HEK293 (cell line): Measurements from ENCODE around the gene PEF1.

Source experiments
- CTCF ChIA-PET: fragments of 350-600 bp; formaldehyde crosslinking; extraction: SDS; loops from one replicate; lab custom pipeline; 2021; ENCODE audit warnings: antibody characterized with exemption; lab: Yijun Ruan, JAX
- POLR2A ChIA-PET: fragments of 300-600 bp; formaldehyde crosslinking; extraction: SDS; loops from one replicate; lab custom pipeline; 2020; ENCODE audit warnings: antibody characterized with exemption, inconsistent platforms; lab: Yijun Ruan, JAX
- H3K27ac ChIP-seq: fragments of 200-500 bp; sonication (Bioruptor generic); 2 replicates; pipeline ENCODE4 v1.5.1; 2014; ENCODE audit warnings: low read depth, low read length, control low read depth, inconsistent platforms; ENCODE audit errors: extremely low read depth
- H3K36me3 ChIP-seq, 2 experiments: fragments of 200-500 bp in 1 of 2; sonication (Bioruptor generic) in 1 of 2; 1 replicate in 1 of 2; 2 replicates in 1 of 2; pipeline ENCODE4 v1.5.1; 2014 to 2017; ENCODE audit warnings: inconsistent platforms in 2 of 2, low read length in 2 of 2; ENCODE audit not compliant: control insufficient read depth in 2 of 2, insufficient read depth in 1 of 2
- H3K4me1 ChIP-seq: fragments of 200-500 bp; sonication (Bioruptor generic); 2 replicates; pipeline ENCODE4 v1.5.1; 2014; ENCODE audit warnings: mild to moderate bottlenecking, low read length, inconsistent platforms; ENCODE audit not compliant: control insufficient read depth, insufficient read depth
- H3K4me3 ChIP-seq: 2 replicates; pipeline ENCODE4 v1.5.1; 2011; ENCODE audit warnings: low read depth, mild to moderate bottlenecking, control low read depth, low read length, moderate library complexity
- H3K9me3 ChIP-seq: fragments of 200-500 bp; sonication (Bioruptor generic); 2 replicates; pipeline ENCODE4 v1.5.1; 2014; ENCODE audit warnings: low read depth, low read length, inconsistent platforms; ENCODE audit not compliant: control insufficient read depth, insufficient read depth
- EGR2 ChIP-seq: fragments of 450-650 bp; formaldehyde crosslinking; IDR thresholded peaks from 2 replicates; pipeline ENCODE4 v1.5.1; 2016; ENCODE audit warnings: low read depth, missing biosample characterization, missing genetic modification characterization
- GLI4 ChIP-seq: fragments of 450-650 bp; formaldehyde crosslinking; IDR thresholded peaks from 2 replicates; pipeline ENCODE4 v1.5.1; 2016; ENCODE audit warnings: missing biosample characterization, missing genetic modification characterization
- GLIS1 ChIP-seq: fragments of 450-650 bp; formaldehyde crosslinking; IDR thresholded peaks from 2 replicates; pipeline ENCODE4 v1.5.1; 2016; ENCODE audit warnings: missing biosample characterization, missing genetic modification characterization
- KLF8 ChIP-seq: fragments of 450-650 bp; formaldehyde crosslinking; IDR thresholded peaks from 2 replicates; pipeline ENCODE4 v1.5.1; 2016; ENCODE audit warnings: missing biosample characterization, missing genetic modification characterization
- MEIS1 ChIP-seq: sonication (generic); formaldehyde crosslinking; IDR thresholded peaks from 2 replicates; pipeline ENCODE4 v1.8.1; 2022; ENCODE audit warnings: missing genetic modification reagents, mild to moderate bottlenecking, borderline replicate concordance
- MZF1 ChIP-seq: fragments of 450-650 bp; formaldehyde crosslinking; IDR thresholded peaks from 2 replicates; pipeline ENCODE4 v1.5.1; 2017; ENCODE audit warnings: missing biosample characterization, missing genetic modification characterization, borderline replicate concordance
- PRDM10 ChIP-seq: fragments of 450-650 bp; formaldehyde crosslinking; IDR thresholded peaks from 2 replicates; pipeline ENCODE4 v1.5.1; 2016; ENCODE audit warnings: missing biosample characterization, missing genetic modification characterization
- RBAK ChIP-seq: fragments of 450-650 bp; formaldehyde crosslinking; IDR thresholded peaks from 2 replicates; pipeline ENCODE4 v1.5.1; 2016; ENCODE audit warnings: missing biosample characterization, missing genetic modification characterization
- SCRT1 ChIP-seq: fragments of 450-650 bp; formaldehyde crosslinking; IDR thresholded peaks from 2 replicates; pipeline ENCODE4 v1.5.1; 2016; ENCODE audit warnings: missing biosample characterization, missing genetic modification characterization, borderline replicate concordance
- SP2 ChIP-seq: fragments of 450-650 bp; formaldehyde crosslinking; IDR thresholded peaks from 2 replicates; pipeline ENCODE4 v1.5.1; 2016; ENCODE audit warnings: missing biosample characterization, missing genetic modification characterization
- ZBTB1 ChIP-seq: fragments of 450-650 bp; formaldehyde crosslinking; IDR thresholded peaks from 2 replicates; pipeline ENCODE4 v1.5.1; 2016; ENCODE audit warnings: missing biosample characterization, missing genetic modification characterization
- ZFP41 ChIP-seq: fragments of 450-650 bp; formaldehyde crosslinking; IDR thresholded peaks from 2 replicates; pipeline ENCODE4 v1.5.1; 2016; ENCODE audit warnings: missing biosample characterization, missing genetic modification characterization, borderline replicate concordance
- ZFP69B ChIP-seq: fragments of 450-650 bp; formaldehyde crosslinking; IDR thresholded peaks from 2 replicates; pipeline ENCODE4 v1.5.1; 2016; ENCODE audit warnings: missing biosample characterization, missing genetic modification characterization
- ZIC2 ChIP-seq: fragments of 450-650 bp; formaldehyde crosslinking; IDR thresholded peaks from 2 replicates; pipeline ENCODE4 v1.5.1; 2016; ENCODE audit warnings: missing biosample characterization, missing genetic modification characterization
- ZNF174 ChIP-seq: fragments of 450-650 bp; formaldehyde crosslinking; IDR thresholded peaks from 2 replicates; pipeline ENCODE4 v1.5.0; 2017; ENCODE audit warnings: missing biosample characterization, mild to moderate bottlenecking, missing genetic modification characterization
- ZNF211 ChIP-seq: fragments of 450-650 bp; formaldehyde crosslinking; IDR thresholded peaks from 2 replicates; pipeline ENCODE4 v1.5.1; 2016; ENCODE audit warnings: low read depth, missing biosample characterization, missing genetic modification characterization
- ZNF239 ChIP-seq: fragments of 450-650 bp; formaldehyde crosslinking; IDR thresholded peaks from 2 replicates; pipeline ENCODE4 v1.5.1; 2016; ENCODE audit warnings: missing biosample characterization, missing genetic modification characterization
- ZNF366 ChIP-seq: fragments of 450-650 bp; formaldehyde crosslinking; conservative IDR thresholded peaks from 2 replicates; pipeline ENCODE4 v1.5.1; 2016; ENCODE audit warnings: missing biosample characterization, missing genetic modification characterization
- ZNF37A ChIP-seq: fragments of 450-650 bp; IDR thresholded peaks from 2 replicates; pipeline ENCODE4 v1.5.1; 2018; ENCODE audit warnings: missing biosample characterization, missing genetic modification characterization
- ZNF398 ChIP-seq: fragments of 450-650 bp; formaldehyde crosslinking; IDR thresholded peaks from 2 replicates; pipeline ENCODE4 v1.5.1; 2017; ENCODE audit warnings: missing biosample characterization, missing genetic modification characterization
- ZNF473 ChIP-seq: fragments of 450-650 bp; formaldehyde crosslinking; IDR thresholded peaks from 2 replicates; pipeline ENCODE4 v1.5.1; 2017; ENCODE audit warnings: missing biosample characterization, missing genetic modification characterization
- ZNF664 ChIP-seq: fragments of 450-650 bp; formaldehyde crosslinking; IDR thresholded peaks from 2 replicates; pipeline ENCODE4 v1.5.1; 2016; ENCODE audit warnings: missing biosample characterization, missing genetic modification characterization
- ZSCAN16 ChIP-seq: fragments of 450-650 bp; formaldehyde crosslinking; IDR thresholded peaks from 2 replicates; pipeline ENCODE4 v1.5.1; 2016; ENCODE audit warnings: missing biosample characterization, missing genetic modification characterization
- TF ChIP-seq, protein P1 (sequence below): fragments of 450-650 bp; formaldehyde crosslinking; IDR thresholded peaks from 2 replicates; pipeline ENCODE4 v1.5.1; 2016; ENCODE audit warnings: missing biosample characterization, missing genetic modification characterization
- TF ChIP-seq, protein P2 (sequence below): fragments of 450-650 bp; formaldehyde crosslinking; IDR thresholded peaks from 2 replicates; pipeline ENCODE4 v1.5.1; 2016; ENCODE audit warnings: missing biosample characterization, missing genetic modification characterization
- TF ChIP-seq, protein P3 (sequence below): fragments of 450-650 bp; formaldehyde crosslinking; IDR thresholded peaks from 2 replicates; pipeline ENCODE4 v1.5.1; 2016; ENCODE audit warnings: missing biosample characterization, missing genetic modification characterization

PEF1 gene

DNA sequence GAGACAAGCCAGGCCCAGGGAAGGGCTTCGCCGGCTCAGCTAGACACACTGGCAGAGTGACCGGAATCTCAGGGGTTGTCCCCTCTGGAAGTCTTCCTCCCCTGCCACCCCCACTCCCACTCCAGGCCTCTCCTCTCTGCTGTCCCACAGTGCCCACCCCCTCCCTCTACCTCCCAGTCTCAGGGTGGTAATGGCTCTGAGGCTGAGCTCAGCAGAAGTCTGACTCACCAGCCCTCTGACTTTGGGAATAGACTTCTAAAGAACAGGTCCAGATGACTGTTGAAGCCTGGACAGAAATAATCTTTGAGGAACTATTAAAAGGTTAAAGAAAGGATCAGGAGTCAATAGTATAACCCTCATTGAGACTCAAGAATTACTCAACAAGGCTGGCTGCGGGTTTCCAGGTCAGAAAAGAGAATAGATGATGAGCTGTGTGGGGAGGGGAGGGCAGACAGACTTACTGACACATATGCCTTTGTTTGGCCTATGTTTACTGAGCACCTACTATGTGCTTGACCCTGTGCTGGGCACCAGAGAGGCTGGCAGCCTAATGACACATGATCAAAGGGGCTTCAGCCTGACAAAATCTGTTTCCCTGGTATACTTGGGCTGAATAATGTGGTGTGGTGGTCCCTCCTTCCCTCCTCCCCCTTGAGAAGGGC is 19.0 kb downstream of the PEF1 start (continued):
- TF ChIP-seq ZFP41 (tag by site-specific recombination): no peak
- TF ChIP-seq KLF8 (tag by site-specific recombination): no peak
- TF ChIP-seq ZNF473: no peak
- TF ChIP-seq MEIS1 (CRISPR knock-in tag): no peak
- no peak; the same call in 1 of the 2 replicates for TF ChIP-seq GLIS1 (tag by site-specific recombination)
- no peak for TF ChIP-seq GLI4
- no peak for TF ChIP-seq ZBTB1 (tag by site-specific recombination)
- TF ChIP-seq ZNF664: peak; percentile 93
- no peak for TF ChIP-seq ZFP69B (tag by site-specific recombination)
- TF ChIP-seq, protein P1, sequence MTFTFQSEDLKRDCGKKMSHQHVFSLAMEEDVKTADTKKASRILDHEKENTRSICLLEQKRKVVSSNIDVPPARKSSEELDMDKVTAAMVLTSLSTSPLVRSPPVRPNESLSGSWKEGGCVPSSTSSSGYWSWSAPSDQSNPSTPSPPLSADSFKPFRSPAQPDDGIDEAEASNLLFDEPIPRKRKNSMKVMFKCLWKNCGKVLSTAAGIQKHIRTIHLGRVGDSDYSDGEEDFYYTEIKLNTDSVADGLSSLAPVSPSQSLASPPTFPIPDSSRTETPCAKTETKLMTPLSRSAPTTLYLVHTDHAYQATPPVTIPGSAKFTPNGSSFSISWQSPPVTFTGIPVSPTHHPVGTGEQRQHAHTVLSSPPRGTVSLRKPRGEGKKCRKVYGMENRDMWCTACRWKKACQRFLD (tag by site-specific recombination): no peak
- TF ChIP-seq, protein P2, sequence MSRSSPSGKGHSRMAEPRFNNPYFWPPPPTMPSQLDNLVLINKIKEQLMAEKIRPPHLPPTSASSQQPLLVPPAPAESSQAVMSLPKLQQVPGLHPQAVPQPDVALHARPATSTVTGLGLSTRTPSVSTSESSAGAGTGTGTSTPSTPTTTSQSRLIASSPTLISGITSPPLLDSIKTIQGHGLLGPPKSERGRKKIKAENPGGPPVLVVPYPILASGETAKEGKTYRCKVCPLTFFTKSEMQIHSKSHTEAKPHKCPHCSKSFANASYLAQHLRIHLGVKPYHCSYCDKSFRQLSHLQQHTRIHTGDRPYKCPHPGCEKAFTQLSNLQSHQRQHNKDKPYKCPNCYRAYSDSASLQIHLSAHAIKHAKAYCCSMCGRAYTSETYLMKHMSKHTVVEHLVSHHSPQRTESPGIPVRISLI (tag by site-specific recombination): no peak
- TF ChIP-seq ZSCAN16: no peak
- no peak for TF ChIP-seq SCRT1 (tag by site-specific recombination)
- TF ChIP-seq ZNF366 (tag by site-specific recombination): no peak
- TF ChIP-seq ZNF37A: no peak
- peak; percentile 49; the same call in 1 of the 2 replicates for TF ChIP-seq ZNF398 (tag by site-specific recombination)
- no peak for TF ChIP-seq RBAK (tag by site-specific recombination)
- no peak for TF ChIP-seq ZNF174 (tag by site-specific recombination)
- TF ChIP-seq EGR2: peak; percentile 79; the same call in 1 of the 2 replicates
- TF ChIP-seq, protein P3, sequence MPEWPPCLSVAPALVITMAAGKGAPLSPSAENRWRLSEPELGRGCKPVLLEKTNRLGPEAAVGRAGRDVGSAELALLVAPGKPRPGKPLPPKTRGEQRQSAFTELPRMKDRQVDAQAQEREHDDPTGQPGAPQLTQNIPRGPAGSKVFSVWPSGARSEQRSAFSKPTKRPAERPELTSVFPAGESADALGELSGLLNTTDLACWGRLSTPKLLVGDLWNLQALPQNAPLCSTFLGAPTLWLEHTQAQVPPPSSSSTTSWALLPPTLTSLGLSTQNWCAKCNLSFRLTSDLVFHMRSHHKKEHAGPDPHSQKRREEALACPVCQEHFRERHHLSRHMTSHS: no peak
- TF ChIP-seq SP2 (tag by site-specific recombination): no peak

- H3K36me3 ChIP-seq: peaks cover 0 to 43% of the 10 kb centered on the region in 2 experiments; a peak in 1 of 3 replicates
- ChIA-PET POLR2A (no interaction called here), CTCF (interaction anchor here (0.6 kb wide), 1 partner anchor 457 kb away, joined by 5 read pairs; no protein-coding TSS in a partner anchor)
- H3K4me3 ChIP-seq: no peak overlapping the region
- no peaks in the 10 kb centered on the region for H3K4me1 ChIP-seq
- TF ChIP-seq PRDM10 (tag by site-specific recombination) (0 out of 2 replicates have a peak, but pooled peaks have one; percentile 13), ZIC2 (tag by site-specific recombination) (0 out of 2 replicates have a peak, but pooled peaks have one; percentile 23), MZF1 (no peak), ZNF239 (tag by site-specific recombination) (no peak), ZFP41 (tag by site-specific recombination) (no peak), ZNF211 (tag by site-specific recombination) (no peak)
- no peaks in the 10 kb centered on the region for H3K9me3 ChIP-seq
- H3K27ac ChIP-seq: no peak overlapping the region
These were observed 19.8 kb downstream of the PEF1 start for GRCh38 chr1:31624731-31625514.
